ENCODE measurements around the gene GPBP1. TPM values are rescaled to one million over a fixed set of nuclear protein-coding genes. Genes with fewer than 3 reads are reported as not detected.

Gene GPBP1
- total RNA-seq, 1 experiment from 2014 or later, result 69.5 TPM

GRCh38 chr5:57311921-57312735 is 138.3 kb downstream of the GPBP1 start:
- Histone ChIP-seq H3K27me3 (ENCODE audit: insufficient read depth, low read length) (no peaks in the 10 kb centered on the region), H3K79me2 (ENCODE audit: insufficient read depth, low read length) (no peaks in the 10 kb centered on the region), H2AFZ (ENCODE audit: low read depth, low read length, poor library complexity, severe bottlenecking) (no peak overlapping the region), H3K4me2 (ENCODE audit: low read length) (no peak overlapping the region), H3K4me3 (replicated peaks in 1 of 2; ENCODE audit: low read depth in 1 of 2, low read length in 2 of 2) (no peak overlapping the region), H3K9me3 (ENCODE audit: control insufficient read depth in 1 of 2, insufficient read depth in 1 of 2, low read depth in 1 of 2, low read length in 2 of 2) (no peaks in the 10 kb centered on the region), H3K27ac (ENCODE audit: low read depth, low read length) (no peak overlapping the region), H4K20me1 (ENCODE audit: insufficient read depth) (no peaks in the 10 kb centered on the region), H3K9me2 (ENCODE audit: insufficient read depth) (no peaks in the 10 kb centered on the region), H3K36me3 (ENCODE audit: control insufficient read depth in 1 of 2, insufficient read depth in 2 of 2, low read length in 2 of 2) (no peaks in the 10 kb centered on the region), H3K4me1 (ENCODE audit: control insufficient read depth in 1 of 2, insufficient read depth in 2 of 2, low read length in 2 of 2) (peaks cover 7 to 11% of the 10 kb centered on the region in 2 experiments; a peak in 3 of 4 replicates), H3K9ac (ENCODE audit: low read length) (no peak overlapping the region)
- no peak for ATAC-seq
- no peak for DNase-seq (ENCODE audit: low read depth, low spot score)
- intact Hi-C loops (cut with micrococcal nuclease), result no loop called here
- ChIA-PET RAD21 (ENCODE audit: low non-redundant PET in 1 of 2, low total read pairs in 2 of 2, uncharacterized antibody in 2 of 2, unreplicated experiment in 2 of 2) (no interaction called here), POLR2A (no interaction called here), CTCF (no interaction called here)
- TF ChIP-seq MAX (IDR thresholded peaks at IDR 0.05), result no peak
- no peak for TF ChIP-seq POLR2A (IDR thresholded peaks at IDR 0.05; ENCODE audit: borderline replicate concordance, extremely low read depth, insufficient read depth, insufficient read length)
- no peak for TF ChIP-seq REST (IDR thresholded peaks at IDR 0.05; ENCODE audit: low read depth)
- TF ChIP-seq CEBPB (IDR thresholded peaks at IDR 0.05; ENCODE audit: low read depth), result no peak
- TF ChIP-seq YY1 (IDR thresholded peaks at IDR 0.05; ENCODE audit: extremely low read depth, insufficient replicate concordance, low read depth, low read length), result no peak
- TF ChIP-seq FOSL1 (IDR thresholded peaks at IDR 0.05; ENCODE audit: low read depth), result no peak
- BruUV-seq (replicated peaks), result no TSS peak
